CD8-positive, alpha-beta memory T cell (primary cell): ENCODE data around the gene SMG9. TPM values are rescaled to one million over a fixed set of nuclear protein-coding genes. Genes with fewer than 3 reads are reported as not detected.

ENCODE experiments used
- CTCF ChIA-PET: fragments of 350-600 bp; sonication (Branson Sonifier 250); formaldehyde crosslinking; loops from one replicate; lab custom pipeline; 2021; ENCODE audit warnings: antibody characterized with exemption; lab: Charles Lee
- POLR2A ChIA-PET: fragments of 350-600 bp; sonication (Branson Sonifier 250); formaldehyde crosslinking; loops from one replicate; lab custom pipeline; 2021; ENCODE audit warnings: antibody characterized with exemption; lab: Charles Lee
- DNase-seq, 5 donors: peaks; one replicate each; pipeline versions ENCODE4 v3.0.0 to v3.0.0-alpha.2; 2020 to 2022; ENCODE audit warnings: mixed read lengths in 1 of 5
- H3K27ac ChIP-seq: one replicate; pipeline ENCODE4 v1.7.0; 2013; ENCODE audit warnings: low read depth, mild to moderate bottlenecking, low read length, moderate library complexity
- H3K27me3 ChIP-seq: 2 replicates; pipeline ENCODE4 v1.7.0; 2013; ENCODE audit warnings: low read length, mild to moderate bottlenecking; ENCODE audit not compliant: insufficient read depth, poor library complexity, severe bottlenecking
- H3K36me3 ChIP-seq: 2 replicates; pipeline ENCODE4 v1.7.0; 2013; ENCODE audit warnings: mild to moderate bottlenecking, low read length, moderate library complexity; ENCODE audit not compliant: insufficient read depth
- H3K4me1 ChIP-seq: 2 replicates; pipeline ENCODE4 v1.7.0; 2013; ENCODE audit warnings: mild to moderate bottlenecking, low read length, moderate library complexity; ENCODE audit not compliant: insufficient read depth
- H3K4me3 ChIP-seq: 2 replicates; pipeline ENCODE4 v1.7.0; 2013; ENCODE audit warnings: mild to moderate bottlenecking, low read length
- H3K9me3 ChIP-seq: 2 replicates; pipeline ENCODE4 v1.7.0; 2013; ENCODE audit warnings: mild to moderate bottlenecking, low read length
- H3K27ac Mint-ChIP-seq, 8 donors: one replicate each; pipeline ENCODE4 v1.8.0; 2020 to 2021; ENCODE audit warnings: mixed read lengths in 8 of 8, mild to moderate bottlenecking in 6 of 8, inconsistent platforms in 3 of 8, moderate library complexity in 3 of 8
- H3K27me3 Mint-ChIP-seq, 2 donors: one replicate each; pipeline ENCODE4 v1.8.0; 2020 to 2021; ENCODE audit warnings: mixed read lengths in 2 of 2, mild to moderate bottlenecking in 1 of 2, moderate library complexity in 1 of 2
- H3K36me3 Mint-ChIP-seq, 3 donors: one replicate each; pipeline ENCODE4 v1.8.0; 2020 to 2021; ENCODE audit warnings: mixed read lengths in 3 of 3, inconsistent platforms in 1 of 3, mild to moderate bottlenecking in 1 of 3
- H3K4me1 Mint-ChIP-seq, 3 donors: one replicate each; pipeline ENCODE4 v1.8.0; 2020 to 2021; ENCODE audit warnings: mixed read lengths in 3 of 3, inconsistent platforms in 1 of 3, mild to moderate bottlenecking in 1 of 3
- H3K4me3 Mint-ChIP-seq, 7 donors: one replicate each; pipeline ENCODE4 v1.8.0; 2020 to 2021; ENCODE audit warnings: mixed read lengths in 7 of 7, mild to moderate bottlenecking in 6 of 7, moderate library complexity in 4 of 7, inconsistent platforms in 2 of 7
- H3K9me3 Mint-ChIP-seq, 5 donors: one replicate each; pipeline ENCODE4 v1.8.0; 2020 to 2022; ENCODE audit warnings: mixed read lengths in 5 of 5, mild to moderate bottlenecking in 3 of 5, moderate library complexity in 2 of 5, inconsistent platforms in 1 of 5
- polyA plus RNA-seq: library from polyadenylated mRNA; unstranded; fragments of 300-500 nt; fragmentation: Illumina TruSeq; gene quantifications from one replicate; pipeline ENCODE4 v1.2.3, GENCODE V29; 2021
- total RNA-seq, 2 experiments: library from RNA; stranded (reverse); gene quantifications; one replicate each; pipeline ENCODE4 v1.2.3, GENCODE V29; 2021

SMG9 gene
- total and polyA plus RNA-seq, 3 experiments from 2014 or later, result 11.0 to 91.3 (median 85.8) TPM

- CTCF ChIA-PET, result no interaction called here
- Mint-ChIP-seq H3K27me3 (peaks cover 4 to 6% of the 10 kb centered on the region in 2 donors), H3K4me1 (peaks cover 6 to 14% (median 12%) of the 10 kb centered on the region in 3 donors)
These were observed 49.0 kb downstream of the SMG9 start for GRCh38 chr19:43705729-43706128.

DNA sequence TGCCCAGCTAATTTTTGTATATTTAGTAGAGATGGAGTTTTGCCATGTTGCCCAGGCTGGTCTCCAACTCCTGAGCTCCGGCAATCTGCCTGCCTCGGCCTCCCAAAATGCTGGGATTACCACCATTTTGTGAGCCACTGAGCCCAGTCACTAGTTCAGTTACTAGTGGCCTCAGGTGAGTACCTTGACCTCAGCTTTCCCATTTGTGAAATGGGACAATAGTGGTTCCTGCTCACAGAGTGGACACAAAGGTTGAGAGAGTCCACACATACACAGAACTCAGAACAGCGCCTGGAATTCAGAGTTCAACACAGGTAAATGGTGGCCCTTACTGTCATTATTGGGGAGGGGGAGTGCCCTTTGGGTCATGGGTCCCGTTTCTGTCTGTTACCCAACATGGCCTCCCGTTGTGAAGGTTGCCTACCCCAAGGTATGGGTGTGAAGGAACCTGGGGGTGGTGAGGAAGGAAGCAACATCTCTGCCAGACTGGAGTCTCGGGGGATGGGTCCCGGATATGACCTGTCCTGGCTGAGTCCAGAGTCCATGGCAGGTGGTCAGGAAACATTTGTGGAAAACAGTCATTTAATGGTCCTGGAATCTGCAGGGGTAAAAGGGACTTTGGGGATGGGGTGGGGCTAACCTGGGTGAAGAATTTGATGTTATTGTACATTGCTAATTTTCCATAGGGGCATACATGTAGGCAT lies 50.6 kb downstream of the SMG9 start:
- Histone ChIP-seq H3K27me3 (no peaks in the 10 kb centered on the region), H3K27ac (no peak overlapping the region), H3K4me1 (peaks cover 7% of the 10 kb centered on the region), H3K36me3 (no peaks in the 10 kb centered on the region), H3K4me3 (no peak overlapping the region), H3K9me3 (no peaks in the 10 kb centered on the region)
- Mint-ChIP-seq H3K27ac (peak overlapping the region in 2 of 8 donors; percentile 23 to 85), H3K9me3 (peaks cover 0 to 2% (median 0%) of the 10 kb centered on the region in 5 donors), H3K4me1 (peaks cover 12 to 26% (median 22%) of the 10 kb centered on the region in 3 donors), H3K27me3 (peaks cover 6 to 7% of the 10 kb centered on the region in 2 donors), H3K4me3 (no peak overlapping the region), H3K36me3 (peaks cover 0 to 12% (median 1%) of the 10 kb centered on the region in 3 donors)
- ChIA-PET POLR2A (interaction anchor here (0.7 kb wide), 1 partner anchor 74 kb away, joined by 3 read pairs; no protein-coding TSS in a partner anchor), CTCF (interaction anchor here (1.7 kb wide), 1 partner anchor 13 kb away, joined by 3 read pairs; no protein-coding TSS in a partner anchor)
- DNase-seq, result no peak

More at GRCh38 chr19:43705729-43706128, 49.0 kb downstream of the SMG9 start:
- no peak overlapping the region for H3K27ac ChIP-seq
- POLR2A ChIA-PET, result no interaction called here
- Mint-ChIP-seq H3K4me3 (no peak overlapping the region), H3K36me3 (peaks cover 0 to 14% (median 1%) of the 10 kb centered on the region in 3 donors), H3K9me3 (peaks cover 0 to 3% (median 0%) of the 10 kb centered on the region in 5 donors), H3K27ac (peak overlapping the region in 2 of 8 donors; percentile 1 to 26)
- no peaks in the 10 kb centered on the region for H3K27me3 ChIP-seq
- no peak for DNase-seq
- no peaks in the 10 kb centered on the region for H3K9me3 ChIP-seq
- no peak overlapping the region for H3K4me3 ChIP-seq
- H3K4me1 ChIP-seq, result peaks cover 7% of the 10 kb centered on the region
- no peaks in the 10 kb centered on the region for H3K36me3 ChIP-seq

DNA sequence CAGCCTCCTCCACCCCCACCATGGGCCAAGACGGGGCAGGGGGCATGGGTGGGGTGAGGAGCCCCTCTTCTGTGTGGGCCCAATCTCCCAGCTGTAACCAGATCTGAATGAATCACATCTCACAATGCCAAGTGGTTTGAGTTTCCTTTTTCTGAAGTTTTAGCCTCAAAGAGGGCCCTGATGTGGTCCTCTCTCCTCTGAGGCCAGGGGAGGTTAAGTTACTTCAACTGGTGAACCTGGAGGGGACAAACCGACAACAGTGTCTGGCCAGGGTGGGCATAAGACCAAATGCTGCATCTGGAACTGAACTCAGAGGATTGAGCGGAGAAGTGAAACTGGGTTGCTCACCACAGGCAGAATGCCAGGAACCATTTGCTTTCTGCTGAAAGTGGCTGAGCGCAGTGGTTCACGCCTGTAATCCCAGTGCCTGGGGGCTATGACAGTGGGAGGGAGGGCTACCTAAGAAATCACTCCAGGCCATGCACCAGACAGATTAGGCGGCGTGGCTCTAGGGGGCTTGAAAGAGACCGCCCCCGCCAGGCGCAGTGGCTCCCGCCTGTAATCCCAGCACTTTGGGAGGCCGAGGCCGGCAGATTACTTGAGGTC lies 54.3 kb downstream of the SMG9 start:
- Mint-ChIP-seq H3K27ac (peak overlapping the region; percentile 57 to 98 (median 90)), H3K36me3 (peaks cover 0 to 5% (median 1%) of the 10 kb centered on the region in 3 donors), H3K4me3 (peak overlapping the region; percentile 4 to 88 (median 81)), H3K27me3 (peaks cover 9 to 23% of the 10 kb centered on the region in 2 donors), H3K4me1 (peaks cover 15 to 30% (median 22%) of the 10 kb centered on the region in 3 donors), H3K9me3 (peaks cover 0 to 3% (median 0%) of the 10 kb centered on the region in 5 donors)
- CTCF ChIA-PET, result no interaction called here
- POLR2A ChIA-PET, result no interaction called here
- Histone ChIP-seq H3K27ac (peak overlapping the region; percentile 25), H3K36me3 (no peaks in the 10 kb centered on the region), H3K4me3 (no peak overlapping the region), H3K27me3 (no peaks in the 10 kb centered on the region), H3K9me3 (no peaks in the 10 kb centered on the region), H3K4me1 (peaks cover 7% of the 10 kb centered on the region)
- DNase-seq, result no peak

DNA sequence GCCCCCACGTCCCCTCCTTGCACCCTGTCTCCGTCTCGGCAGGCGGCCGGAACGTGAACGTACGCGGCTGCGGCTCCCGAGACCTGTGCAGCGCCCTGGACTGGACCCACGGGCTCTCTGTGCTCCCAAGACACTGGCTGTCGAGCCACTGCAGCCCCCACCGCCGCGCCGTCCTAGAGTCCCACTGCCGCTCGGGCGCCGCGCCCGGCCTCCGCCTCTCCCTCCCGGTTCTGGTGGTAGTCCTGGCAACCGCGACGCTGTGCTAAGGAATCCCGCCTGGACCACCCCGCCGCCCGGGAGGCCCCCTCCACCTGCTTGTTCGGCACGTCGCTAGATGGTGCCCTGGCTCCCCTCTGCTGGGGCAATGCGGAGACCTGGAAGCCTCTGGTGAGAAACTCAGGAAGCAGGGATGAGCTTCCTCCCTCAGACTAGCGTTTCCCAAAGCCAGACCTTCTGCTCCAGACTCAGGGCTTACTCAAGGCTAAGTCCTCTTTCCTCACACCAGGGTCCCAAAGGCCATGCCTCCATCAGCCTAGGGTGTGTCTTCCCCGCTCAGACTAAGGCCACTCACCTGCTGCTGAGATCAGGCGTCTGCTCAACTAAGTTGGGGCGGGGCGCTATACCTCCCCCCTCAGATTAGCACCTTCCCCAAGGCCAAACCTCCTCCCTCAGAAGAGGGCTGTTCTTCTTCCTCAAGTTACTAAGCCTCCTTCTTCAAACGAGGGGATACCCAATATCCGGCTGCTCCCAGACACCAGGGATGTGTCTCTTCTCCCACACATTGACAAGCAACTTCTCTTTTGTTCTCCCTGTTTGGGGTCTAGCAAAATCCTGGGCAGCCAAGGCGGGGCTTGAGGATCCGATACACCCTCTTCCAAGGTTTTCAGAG lies 55.0 kb downstream of the SMG9 start:
- H3K27me3 ChIP-seq, result no peaks in the 10 kb centered on the region
- DNase-seq, result peak in 1 of 5 donors; percentile 5
- H3K36me3 Mint-ChIP-seq, result peaks cover 0 to 4% (median 1%) of the 10 kb centered on the region in 3 donors
- peaks cover 7% of the 10 kb centered on the region for H3K4me1 ChIP-seq
- no peak overlapping the region for H3K27ac ChIP-seq
- H3K4me3 Mint-ChIP-seq, result peak overlapping the region; percentile 4 to 88 (median 73)
- no peaks in the 10 kb centered on the region for H3K36me3 ChIP-seq
- H3K27me3 Mint-ChIP-seq, result peaks cover 7 to 22% of the 10 kb centered on the region in 2 donors
- peak overlapping the region in 7 of 8 donors; percentile 43 to 96 (median 86) for H3K27ac Mint-ChIP-seq
- peaks cover 0 to 6% (median 3%) of the 10 kb centered on the region in 5 donors for H3K9me3 Mint-ChIP-seq
- H3K4me1 Mint-ChIP-seq, result peaks cover 15 to 30% (median 22%) of the 10 kb centered on the region in 3 donors
- no peaks in the 10 kb centered on the region for H3K9me3 ChIP-seq
- H3K4me3 ChIP-seq, result no peak overlapping the region
- POLR2A ChIA-PET, result no interaction called here
- CTCF ChIA-PET, result no interaction called here

DNA sequence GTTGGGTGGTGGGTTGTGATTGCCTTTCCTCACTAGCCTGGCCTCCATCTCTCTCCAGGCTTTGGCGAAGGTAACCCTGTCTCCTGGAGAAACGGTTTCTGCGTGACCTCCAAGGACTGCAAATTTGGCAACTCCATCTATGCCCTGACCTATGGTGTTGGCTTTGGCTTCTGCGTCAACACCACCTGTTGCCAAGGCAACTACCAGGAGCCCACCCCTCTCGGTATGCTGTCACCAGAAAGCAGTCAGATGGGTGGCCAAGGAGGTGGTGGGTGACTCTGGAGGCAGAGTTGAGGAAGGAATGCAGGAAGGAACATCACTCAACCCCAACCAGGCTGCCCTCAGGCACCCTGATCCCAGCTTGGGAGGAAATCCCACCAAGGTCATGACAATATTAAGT lies 57.5 kb downstream of the SMG9 start:
- Histone ChIP-seq H3K27me3 (no peaks in the 10 kb centered on the region), H3K4me3 (no peak overlapping the region), H3K4me1 (peaks cover 7% of the 10 kb centered on the region), H3K27ac (no peak overlapping the region), H3K9me3 (no peaks in the 10 kb centered on the region), H3K36me3 (no peaks in the 10 kb centered on the region)
- H3K4me1 Mint-ChIP-seq, result peaks cover 15 to 29% (median 19%) of the 10 kb centered on the region in 3 donors
- CTCF ChIA-PET, result no interaction called here
- DNase-seq, result no peak
- peaks cover 0 to 7% (median 1%) of the 10 kb centered on the region in 3 donors for H3K36me3 Mint-ChIP-seq
- peaks cover 7 to 38% of the 10 kb centered on the region in 2 donors for H3K27me3 Mint-ChIP-seq
- no peak overlapping the region for H3K27ac Mint-ChIP-seq
- peaks cover 0 to 12% (median 6%) of the 10 kb centered on the region in 5 donors for H3K9me3 Mint-ChIP-seq
- POLR2A ChIA-PET, result no interaction called here
- H3K4me3 Mint-ChIP-seq, result peak overlapping the region in 1 of 7 donors; percentile 16

DNA sequence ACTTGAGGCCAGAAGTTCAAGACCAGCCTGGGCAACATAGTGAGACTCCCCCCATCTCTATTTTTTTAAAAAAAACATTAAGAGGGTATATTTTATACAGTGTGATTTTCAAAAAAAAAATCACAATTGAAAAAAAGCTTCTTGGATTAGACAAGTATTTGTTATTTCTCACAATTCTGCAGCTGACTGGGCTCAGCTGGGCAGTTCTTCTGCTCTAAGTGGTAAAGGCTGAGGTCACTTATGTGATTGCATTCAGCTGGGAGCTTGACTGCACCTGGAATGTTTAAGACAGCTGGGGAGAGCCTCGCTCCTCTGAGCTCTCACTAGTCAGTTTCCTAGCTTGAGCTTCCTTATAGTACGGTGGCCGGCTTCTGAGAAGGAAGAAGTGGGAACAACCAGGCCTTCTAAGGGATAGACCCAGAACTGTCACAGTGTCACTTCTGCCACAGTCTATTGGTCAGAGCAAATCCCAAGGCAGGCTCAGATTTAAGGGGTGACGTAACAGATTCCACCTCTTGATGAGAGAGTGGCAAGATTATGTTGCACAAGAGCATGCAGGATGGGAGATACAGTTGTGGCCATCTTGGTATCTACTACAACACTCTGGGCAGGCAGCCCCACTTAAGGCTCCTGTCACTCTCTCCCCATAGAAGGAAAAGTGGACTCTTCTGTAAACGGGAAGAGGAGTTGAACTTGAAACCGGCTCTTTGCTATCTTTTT lies 58.6 kb downstream of the SMG9 start:
- peaks cover 4% of the 10 kb centered on the region for H3K9me3 ChIP-seq
- no peak overlapping the region for H3K4me3 Mint-ChIP-seq
- DNase-seq, result no peak
- H3K36me3 ChIP-seq, result no peaks in the 10 kb centered on the region
- H3K36me3 Mint-ChIP-seq, result peaks cover 0 to 12% (median under 1%) of the 10 kb centered on the region in 3 donors
- peaks cover 2% of the 10 kb centered on the region for H3K4me1 ChIP-seq
- CTCF ChIA-PET, result no interaction called here
- H3K27me3 ChIP-seq, result no peaks in the 10 kb centered on the region
- peaks cover 11 to 20% (median 12%) of the 10 kb centered on the region in 3 donors for H3K4me1 Mint-ChIP-seq
- peaks cover 7 to 44% of the 10 kb centered on the region in 2 donors for H3K27me3 Mint-ChIP-seq
- no peak overlapping the region for H3K4me3 ChIP-seq
- no peak overlapping the region for H3K27ac ChIP-seq
- POLR2A ChIA-PET, result no interaction called here
- no peak overlapping the region for H3K27ac Mint-ChIP-seq
- peaks cover 0 to 23% (median 15%) of the 10 kb centered on the region in 5 donors for H3K9me3 Mint-ChIP-seq

DNA sequence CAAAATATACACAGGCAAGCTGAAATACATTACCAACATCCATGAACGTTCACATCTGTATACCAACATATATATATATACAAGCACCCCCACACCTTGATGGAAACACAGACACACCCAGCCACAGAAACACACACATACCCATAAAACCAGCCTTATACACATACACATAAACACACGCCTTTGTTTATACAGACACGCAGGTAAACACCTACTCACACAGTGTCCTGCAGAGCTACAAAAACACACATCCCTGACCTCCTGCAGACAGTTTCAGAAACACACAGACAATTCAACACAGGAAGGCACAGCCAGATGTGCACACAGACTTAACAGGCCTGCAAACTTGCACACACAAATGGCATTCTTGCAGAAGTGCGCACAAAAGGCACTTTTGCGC lies 60.2 kb downstream of the SMG9 start:
- H3K27me3 ChIP-seq, result no peaks in the 10 kb centered on the region
- POLR2A ChIA-PET, result no interaction called here

More for the DNA sequence above, 60.2 kb downstream of the SMG9 start:
- Mint-ChIP-seq H3K4me1 (peaks cover 0 to 4% (median 3%) of the 10 kb centered on the region in 3 donors), H3K27me3 (peaks cover 9 to 43% of the 10 kb centered on the region in 2 donors), H3K27ac (no peak overlapping the region), H3K36me3 (peaks cover 0 to 19% (median 0%) of the 10 kb centered on the region in 3 donors), H3K4me3 (no peak overlapping the region), H3K9me3 (peaks cover 0 to 27% (median 23%) of the 10 kb centered on the region in 5 donors)
- no peak for DNase-seq
- Histone ChIP-seq H3K9me3 (peaks cover 4% of the 10 kb centered on the region), H3K4me1 (no peaks in the 10 kb centered on the region), H3K27ac (no peak overlapping the region), H3K36me3 (no peaks in the 10 kb centered on the region), H3K4me3 (no peak overlapping the region)
- CTCF ChIA-PET, result interaction anchor here (0.8 kb wide), 1 partner anchor 25 kb away, joined by 3 read pairs; the partner anchor contains the start of gene PLAUR
